ENCODE measurements around the gene ETV7. TPM values are rescaled to one million over a fixed set of nuclear protein-coding genes. Genes with fewer than 3 reads are reported as not detected.

Gene ETV7
- polyA plus RNA-seq, 1 of the 3 experiments (the other 2 are of a cell fraction): 0.39 TPM

- H2AFZ ChIP-seq (ENCODE audit: low read depth): no peak overlapping the region
- POLR2A ChIA-PET: no interaction called here
- H3K27ac ChIP-seq (ENCODE audit: low read depth in 2 of 2, low read length in 1 of 2): no peak overlapping the region
- no peaks in the 10 kb centered on the region for H3K27me3 ChIP-seq (ENCODE audit: insufficient read depth)
- H3K4me1 ChIP-seq (ENCODE audit: control insufficient read depth in 1 of 2, insufficient read depth in 2 of 2, low read depth in 1 of 2, low read length in 1 of 2): peaks cover 0 to 9% of the 10 kb centered on the region in 2 experiments; a peak in 1 of 4 replicates
- H3K9me3 ChIP-seq: no peaks in the 10 kb centered on the region
- no peaks in the 10 kb centered on the region for H3K9me2 ChIP-seq
- H3K4me3 ChIP-seq (ENCODE audit: low read depth in 2 of 2, low read length in 1 of 2): no peak overlapping the region
- H3F3A ChIP-seq (replicated peaks; ENCODE audit: insufficient read depth): no peaks in the 10 kb centered on the region
- H3K9ac ChIP-seq: no peak overlapping the region
- no peaks in the 10 kb centered on the region for H4K20me1 ChIP-seq (ENCODE audit: insufficient read depth)
- TF ChIP-seq YY1 (IDR thresholded peaks at IDR 0.05; ENCODE audit: low read depth) (no peak), FOSL2 (IDR thresholded peaks at IDR 0.05; ENCODE audit: borderline replicate concordance, low read depth) (no peak), EZH2phosphoT487 (IDR thresholded peaks at IDR 0.05; ENCODE audit: borderline replicate concordance, low read depth) (no peak), REST (IDR thresholded peaks at IDR 0.05; ENCODE audit: low read depth, low read length) (no peak; the same call in 1 of the 2 replicates), SIN3A (IDR thresholded peaks at IDR 0.05; ENCODE audit: borderline replicate concordance, low read depth, low read length) (no peak), EP300 (IDR thresholded peaks at IDR 0.05; ENCODE audit: borderline replicate concordance in 1 of 2, low read depth in 1 of 2, low read length in 1 of 2) (no peak), GABPA (IDR thresholded peaks at IDR 0.05; ENCODE audit: low read depth) (no peak), CHD2 (IDR thresholded peaks at IDR 0.05; ENCODE audit: low read length, partially characterized antibody) (no peak), RFX5 (IDR thresholded peaks at IDR 0.05; ENCODE audit: low read length) (no peak), FOXM1 (IDR thresholded peaks at IDR 0.05; ENCODE audit: low read depth) (no peak), PBX3 (IDR thresholded peaks at IDR 0.05) (no peak), FOXJ3 (CRISPR knock-in tag; IDR thresholded peaks at IDR 0.05) (no peak)
- TF ChIP-seq, protein P1, sequence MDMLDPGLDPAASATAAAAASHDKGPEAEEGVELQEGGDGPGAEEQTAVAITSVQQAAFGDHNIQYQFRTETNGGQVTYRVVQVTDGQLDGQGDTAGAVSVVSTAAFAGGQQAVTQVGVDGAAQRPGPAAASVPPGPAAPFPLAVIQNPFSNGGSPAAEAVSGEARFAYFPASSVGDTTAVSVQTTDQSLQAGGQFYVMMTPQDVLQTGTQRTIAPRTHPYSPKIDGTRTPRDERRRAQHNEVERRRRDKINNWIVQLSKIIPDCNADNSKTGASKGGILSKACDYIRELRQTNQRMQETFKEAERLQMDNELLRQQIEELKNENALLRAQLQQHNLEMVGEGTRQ (IDR thresholded peaks at IDR 0.05; ENCODE audit: borderline replicate concordance, low read depth, low read length): no peak
- DNase-seq: no peak
- H3K4me2 ChIP-seq: no peak overlapping the region
- CTCF ChIA-PET: interaction anchor here (1.2 kb wide), 1 partner anchor 74 kb away, joined by 3 read pairs; no protein-coding TSS in a partner anchor
- H3K79me2 ChIP-seq (ENCODE audit: insufficient read depth): no peaks in the 10 kb centered on the region
- WGBS (ENCODE audit: low lambda C conversion rate): 80% methylated on average over 8 of the region's 8 CpGs
- H3K36me3 ChIP-seq (replicated peaks in 1 of 2; ENCODE audit: control insufficient read depth in 1 of 2, insufficient read depth in 2 of 2, low read length in 1 of 2): no peaks in the 10 kb centered on the region
Observed at GRCh38 chr6:36376183-36376582, 11.3 kb downstream of the ETV7 start.
